Measurements from ENCODE around the gene SOWAHC. TPM values are rescaled to one million over a fixed set of nuclear protein-coding genes. Genes with fewer than 3 reads are reported as not detected.
"Not testable (repeated sequence)": the region's sequence is repeated elsewhere in the genome, so short reads cannot be mapped to it uniquely, and the experiment has no call there.

The SOWAHC gene
- total and polyA plus RNA-seq, 2 experiments from 2014 or later = 18.8 to 26.5 TPM

DNA sequence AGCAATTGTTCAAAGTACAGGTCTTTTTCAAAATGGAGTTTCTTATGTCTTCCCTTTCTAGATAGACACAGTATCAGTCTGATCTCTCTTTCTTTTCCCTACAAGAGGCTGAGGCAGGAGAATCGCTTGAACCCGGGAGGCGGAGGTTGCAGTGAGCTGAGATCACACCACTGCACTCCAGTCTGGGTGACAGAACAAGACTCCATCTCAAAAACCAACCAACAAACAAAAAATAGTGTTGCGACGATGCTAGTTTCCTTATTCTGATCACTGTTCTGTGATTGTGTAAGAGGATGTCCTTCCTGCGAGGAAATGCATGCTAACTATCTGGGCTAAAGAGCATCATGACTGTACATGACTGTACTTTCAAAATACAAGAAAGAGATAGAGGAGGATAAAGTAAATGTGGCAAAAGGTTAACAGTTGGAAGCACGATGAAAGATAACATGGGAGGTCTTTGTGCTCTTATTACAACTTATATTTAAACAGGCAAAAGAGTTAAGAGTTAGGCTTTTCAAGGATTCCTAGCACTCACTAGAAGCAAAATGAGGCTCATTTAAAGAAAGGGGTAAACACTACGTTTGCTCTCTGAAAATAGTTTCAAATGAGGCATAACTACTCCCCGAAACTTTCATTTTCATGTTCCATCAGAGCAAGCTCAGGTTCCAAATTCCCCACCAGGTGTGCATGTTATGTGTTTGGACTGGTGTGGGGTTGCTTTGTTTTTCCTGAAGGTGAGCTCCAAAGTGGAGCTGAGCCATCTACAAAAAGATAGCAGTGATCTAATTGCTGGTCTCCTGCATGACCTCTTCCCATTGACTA lies 23.8 kb downstream of the SOWAHC start:
- Histone ChIP-seq H3K4me1 (ENCODE audit: insufficient read depth) (no peaks in the 10 kb centered on the region), H3K9me2 (replicated peaks; ENCODE audit: insufficient read depth) (no peaks in the 10 kb centered on the region), H3K27me3 (no peaks in the 10 kb centered on the region), H3K9me3 (ENCODE audit: low read depth) (no peaks in the 10 kb centered on the region), H3K36me3 (replicated peaks; ENCODE audit: insufficient read depth, low read depth) (no peaks in the 10 kb centered on the region), H2AFZ (no peak overlapping the region), H4K20me1 (ENCODE audit: insufficient read depth, poor library complexity, severe bottlenecking) (no peaks in the 10 kb centered on the region), H3K4me3 (no peak overlapping the region), H3K79me2 (no peaks in the 10 kb centered on the region), H3K4me2 (no peak overlapping the region), H3K27ac (no peak overlapping the region)
- 76% methylated on average over 9 of the region's 9 CpGs for WGBS (ENCODE audit: low lambda C conversion rate, missing lambda C conversion rate)
- TF ChIP-seq, protein P1, sequence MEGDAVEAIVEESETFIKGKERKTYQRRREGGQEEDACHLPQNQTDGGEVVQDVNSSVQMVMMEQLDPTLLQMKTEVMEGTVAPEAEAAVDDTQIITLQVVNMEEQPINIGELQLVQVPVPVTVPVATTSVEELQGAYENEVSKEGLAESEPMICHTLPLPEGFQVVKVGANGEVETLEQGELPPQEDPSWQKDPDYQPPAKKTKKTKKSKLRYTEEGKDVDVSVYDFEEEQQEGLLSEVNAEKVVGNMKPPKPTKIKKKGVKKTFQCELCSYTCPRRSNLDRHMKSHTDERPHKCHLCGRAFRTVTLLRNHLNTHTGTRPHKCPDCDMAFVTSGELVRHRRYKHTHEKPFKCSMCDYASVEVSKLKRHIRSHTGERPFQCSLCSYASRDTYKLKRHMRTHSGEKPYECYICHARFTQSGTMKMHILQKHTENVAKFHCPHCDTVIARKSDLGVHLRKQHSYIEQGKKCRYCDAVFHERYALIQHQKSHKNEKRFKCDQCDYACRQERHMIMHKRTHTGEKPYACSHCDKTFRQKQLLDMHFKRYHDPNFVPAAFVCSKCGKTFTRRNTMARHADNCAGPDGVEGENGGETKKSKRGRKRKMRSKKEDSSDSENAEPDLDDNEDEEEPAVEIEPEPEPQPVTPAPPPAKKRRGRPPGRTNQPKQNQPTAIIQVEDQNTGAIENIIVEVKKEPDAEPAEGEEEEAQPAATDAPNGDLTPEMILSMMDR (IDR thresholded peaks at IDR 0.05; ENCODE audit: poor library complexity) = no peak
- TF ChIP-seq EZH2 (IDR thresholded peaks at IDR 0.05; ENCODE audit: borderline replicate concordance) (no peak), EZH2phosphoT487 (IDR thresholded peaks at IDR 0.05; ENCODE audit: low read depth, severe bottlenecking, unreplicated experiment) (no peak)
- DNase-seq (ENCODE audit: low spot score) = no peak

- no peaks in the 10 kb centered on the region for H3K9me3 ChIP-seq (ENCODE audit: low read depth)
- 74% methylated on average over 3 of the region's 3 CpGs for WGBS (ENCODE audit: low lambda C conversion rate, missing lambda C conversion rate)
- no peaks in the 10 kb centered on the region for H3K79me2 ChIP-seq
- H3K9me2 ChIP-seq (replicated peaks; ENCODE audit: insufficient read depth) = no peaks in the 10 kb centered on the region
- H3K36me3 ChIP-seq (replicated peaks; ENCODE audit: insufficient read depth, low read depth) = no peaks in the 10 kb centered on the region
- no peak overlapping the region for H3K4me3 ChIP-seq
- no peak overlapping the region for H3K27ac ChIP-seq
- no peaks in the 10 kb centered on the region for H4K20me1 ChIP-seq (ENCODE audit: insufficient read depth, poor library complexity, severe bottlenecking)
- H2AFZ ChIP-seq = no peak overlapping the region
- no peak overlapping the region for H3K4me2 ChIP-seq
- H3K27me3 ChIP-seq = no peaks in the 10 kb centered on the region
- no peak for TF ChIP-seq EZH2 (IDR thresholded peaks at IDR 0.05; ENCODE audit: borderline replicate concordance)
- TF ChIP-seq, protein P1 (IDR thresholded peaks at IDR 0.05; ENCODE audit: poor library complexity) = no peak
- no peak for TF ChIP-seq EZH2phosphoT487 (IDR thresholded peaks at IDR 0.05; ENCODE audit: low read depth, severe bottlenecking, unreplicated experiment)
- DNase-seq (ENCODE audit: low spot score) = no peak
- H3K4me1 ChIP-seq (ENCODE audit: insufficient read depth) = peaks cover 7% of the 10 kb centered on the region
Measured at GRCh38 chr2:109638795-109639194, 24.6 kb downstream of the SOWAHC start.

DNA sequence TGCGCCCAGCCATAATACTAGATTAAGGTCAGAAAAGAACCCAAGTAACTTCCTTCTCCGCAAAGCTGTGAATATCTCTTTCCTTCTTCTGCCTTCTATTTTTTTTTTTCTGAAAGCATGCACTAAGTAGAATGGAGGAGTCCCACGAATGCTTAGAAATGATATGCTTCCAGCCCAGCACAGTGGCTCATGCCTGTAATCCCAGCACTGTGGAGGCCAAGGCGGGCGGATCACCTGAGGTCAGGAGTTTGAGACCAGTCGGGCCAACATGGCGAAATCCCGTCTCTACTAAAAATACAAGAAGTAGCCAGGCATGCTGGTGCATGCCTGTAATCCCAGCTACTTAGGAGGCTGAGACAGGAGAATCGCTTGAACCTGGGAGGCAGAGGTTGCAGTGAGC lies 25.8 kb downstream of the SOWAHC start:
- WGBS (ENCODE audit: low lambda C conversion rate, missing lambda C conversion rate) = 94% methylated on average over 9 of the region's 9 CpGs
- not testable (repeated sequence) for DNase-seq (ENCODE audit: low spot score); H3K4me3 ChIP-seq; H3K36me3 ChIP-seq (replicated peaks; ENCODE audit: insufficient read depth, low read depth); H3K79me2 ChIP-seq; H3K27ac ChIP-seq; H3K9me2 ChIP-seq (replicated peaks; ENCODE audit: insufficient read depth); H3K4me2 ChIP-seq; H3K9me3 ChIP-seq (ENCODE audit: low read depth); H4K20me1 ChIP-seq (ENCODE audit: insufficient read depth, poor library complexity, severe bottlenecking); H2AFZ ChIP-seq; H3K27me3 ChIP-seq
- H3K4me1 ChIP-seq (ENCODE audit: insufficient read depth) = peaks cover 19% of the 10 kb centered on the region

DNA sequence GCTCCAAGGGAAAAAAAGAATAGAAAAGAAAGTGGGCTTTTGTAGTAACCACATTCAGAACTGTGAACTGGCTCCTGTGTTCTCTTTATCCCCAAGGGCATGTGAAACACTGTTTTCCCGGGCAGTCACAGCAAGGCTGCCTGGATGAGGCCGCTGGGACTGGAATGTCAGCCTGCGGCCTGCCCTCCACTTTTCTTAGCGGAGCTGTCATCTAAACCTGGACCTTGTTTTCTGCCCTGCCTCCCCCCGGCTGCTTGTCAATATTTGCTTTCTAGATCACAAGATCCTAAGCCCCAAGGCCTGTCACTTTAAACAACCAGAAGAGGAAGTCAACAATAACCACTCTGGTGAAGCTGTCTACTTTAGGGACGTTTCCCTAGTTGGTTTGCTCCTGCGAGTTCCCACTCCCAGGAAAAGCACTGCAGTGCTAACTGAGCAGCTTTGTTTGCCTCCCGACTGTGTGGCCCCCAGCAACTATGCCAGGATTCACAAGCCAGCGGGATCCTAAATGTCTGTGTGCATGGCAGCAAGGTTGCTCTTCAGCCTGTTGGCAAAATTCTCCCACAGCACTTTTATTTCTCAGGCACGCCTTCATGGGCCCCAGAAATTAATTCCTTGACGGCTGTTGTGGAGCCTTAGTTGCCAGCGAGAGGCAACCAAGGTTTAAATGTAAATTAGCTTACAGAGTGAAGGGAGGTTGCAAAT lies 30.6 kb downstream of the SOWAHC start:
- Histone ChIP-seq H3K27me3 (no peaks in the 10 kb centered on the region), H3K4me1 (ENCODE audit: insufficient read depth) (peaks cover 30% of the 10 kb centered on the region), H4K20me1 (ENCODE audit: insufficient read depth, poor library complexity, severe bottlenecking) (no peaks in the 10 kb centered on the region), H3K9me2 (replicated peaks; ENCODE audit: insufficient read depth) (no peaks in the 10 kb centered on the region), H3K79me2 (no peaks in the 10 kb centered on the region), H3K9me3 (ENCODE audit: low read depth) (no peaks in the 10 kb centered on the region), H3K4me2 (peak overlapping the region; percentile 58), H3K27ac (peak overlapping the region; percentile 91), H3K4me3 (peak overlapping the region; percentile 10), H2AFZ (peak overlapping the region; percentile 44), H3K36me3 (replicated peaks; ENCODE audit: insufficient read depth, low read depth) (no peaks in the 10 kb centered on the region)
- 25% methylated on average over 12 of the region's 12 CpGs for WGBS (ENCODE audit: low lambda C conversion rate, missing lambda C conversion rate)
- TF ChIP-seq EZH2 (IDR thresholded peaks at IDR 0.05; ENCODE audit: borderline replicate concordance) = no peak
- TF ChIP-seq, protein P1 (IDR thresholded peaks at IDR 0.05; ENCODE audit: poor library complexity) = no peak
- TF ChIP-seq EZH2phosphoT487 (IDR thresholded peaks at IDR 0.05; ENCODE audit: low read depth, severe bottlenecking, unreplicated experiment) = no peak
- peak; percentile 85 for DNase-seq (ENCODE audit: low spot score)

Data from hepatocyte (in vitro differentiated cells).